ENCODE data around the gene IZUMO4.

IZUMO4 gene, protein sequence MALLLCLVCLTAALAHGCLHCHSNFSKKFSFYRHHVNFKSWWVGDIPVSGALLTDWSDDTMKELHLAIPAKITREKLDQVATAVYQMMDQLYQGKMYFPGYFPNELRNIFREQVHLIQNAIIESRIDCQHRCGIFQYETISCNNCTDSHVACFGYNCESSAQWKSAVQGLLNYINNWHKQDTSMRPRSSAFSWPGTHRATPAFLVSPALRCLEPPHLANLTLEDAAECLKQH

DNA sequence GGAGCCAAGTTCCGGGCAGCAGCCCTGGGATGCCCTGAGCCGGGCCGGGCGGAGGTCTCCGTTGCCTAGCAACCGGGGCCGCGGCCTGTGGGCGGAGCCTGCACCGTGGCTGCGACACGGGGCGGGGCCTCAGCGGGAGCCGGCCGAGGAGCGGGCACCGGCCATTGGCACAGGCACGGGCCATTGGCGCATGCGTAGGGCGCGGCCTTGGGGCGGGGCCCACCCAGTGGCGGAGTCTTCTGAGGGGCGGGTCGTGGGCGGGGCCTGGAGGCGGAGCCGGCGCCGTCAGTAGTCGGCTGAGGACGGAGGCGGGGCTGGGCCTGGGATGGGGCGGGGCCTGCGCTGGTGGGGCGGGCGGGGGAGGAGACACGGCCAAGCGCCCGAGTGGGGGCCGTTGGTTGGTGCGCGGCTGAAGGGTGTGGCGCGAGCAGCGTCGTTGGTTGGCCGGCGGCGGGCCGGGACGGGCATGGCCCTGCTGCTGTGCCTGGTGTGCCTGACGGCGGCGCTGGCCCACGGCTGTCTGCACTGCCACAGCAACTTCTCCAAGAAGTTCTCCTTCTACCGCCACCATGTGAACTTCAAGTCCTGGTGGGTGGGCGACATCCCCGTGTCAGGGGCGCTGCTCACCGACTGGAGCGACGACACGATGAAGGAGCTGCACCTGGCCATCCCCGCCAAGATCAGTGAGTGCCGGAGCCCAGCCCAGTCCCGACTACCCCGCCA, at the start of gene IZUMO4:
IZUMO4 (plus strand) TSS at position 436 of the 723 bp plus-strand sequence; CDS start at position 467, 31 bp downstream.
- DNase-seq (ENCODE audit: low read depth in 2 of 2), result peak; percentile 100

DNA sequence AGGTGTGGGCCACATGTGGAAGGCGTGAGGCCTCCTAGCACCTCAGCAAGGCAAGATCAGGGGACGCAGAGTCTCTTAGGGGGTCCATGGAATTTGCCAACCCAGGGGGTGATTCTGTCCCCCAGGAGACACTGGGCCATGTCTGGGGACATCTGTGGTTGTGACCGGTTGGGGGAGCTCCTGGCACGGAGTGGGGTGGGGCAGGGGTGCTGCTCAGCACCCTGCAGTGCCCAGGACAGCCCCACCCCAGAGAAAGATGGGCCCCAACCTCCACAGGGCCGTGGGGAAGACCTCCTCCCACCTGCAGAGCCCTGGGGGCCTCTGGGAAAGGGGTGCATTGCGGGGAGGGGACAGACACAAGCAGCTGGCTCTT, 49.7 kb upstream of the IZUMO4 start:
- no peak for DNase-seq (ENCODE audit: low read depth in 2 of 2)

DNA sequence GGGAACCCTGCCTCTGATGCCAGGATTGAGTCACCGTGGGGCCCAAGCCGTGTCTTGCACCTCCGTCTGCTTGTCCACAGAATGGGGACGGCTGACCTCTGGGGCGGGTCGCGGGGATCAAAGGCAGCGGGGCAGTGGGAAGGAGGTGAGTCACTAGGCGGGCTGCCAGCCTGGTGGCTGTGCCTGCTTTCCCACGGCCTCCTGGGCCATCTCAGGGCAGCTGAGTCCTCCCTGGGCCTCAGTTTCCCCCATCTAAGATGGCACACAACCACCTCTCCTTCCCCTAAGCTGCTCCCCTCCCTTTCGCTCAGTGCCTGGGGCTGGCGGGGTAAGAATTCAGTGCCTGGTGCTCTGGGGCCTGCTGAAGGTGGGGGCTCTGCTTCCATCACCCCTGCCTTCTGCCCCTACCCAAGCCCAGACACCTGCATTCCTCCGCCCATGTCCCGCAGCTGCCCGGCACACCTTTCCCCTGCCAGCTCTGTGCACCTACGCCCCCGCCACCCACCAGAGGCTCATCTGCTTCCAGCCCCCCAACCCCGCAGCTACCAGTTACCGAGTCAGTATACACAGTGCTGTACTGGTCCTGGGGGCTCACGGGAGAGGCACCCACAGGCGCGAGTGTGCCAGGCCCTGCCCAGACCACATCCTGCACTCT, 49.1 kb upstream of the IZUMO4 start:
- DNase-seq (ENCODE audit: low read depth in 2 of 2), result no peak

DNA sequence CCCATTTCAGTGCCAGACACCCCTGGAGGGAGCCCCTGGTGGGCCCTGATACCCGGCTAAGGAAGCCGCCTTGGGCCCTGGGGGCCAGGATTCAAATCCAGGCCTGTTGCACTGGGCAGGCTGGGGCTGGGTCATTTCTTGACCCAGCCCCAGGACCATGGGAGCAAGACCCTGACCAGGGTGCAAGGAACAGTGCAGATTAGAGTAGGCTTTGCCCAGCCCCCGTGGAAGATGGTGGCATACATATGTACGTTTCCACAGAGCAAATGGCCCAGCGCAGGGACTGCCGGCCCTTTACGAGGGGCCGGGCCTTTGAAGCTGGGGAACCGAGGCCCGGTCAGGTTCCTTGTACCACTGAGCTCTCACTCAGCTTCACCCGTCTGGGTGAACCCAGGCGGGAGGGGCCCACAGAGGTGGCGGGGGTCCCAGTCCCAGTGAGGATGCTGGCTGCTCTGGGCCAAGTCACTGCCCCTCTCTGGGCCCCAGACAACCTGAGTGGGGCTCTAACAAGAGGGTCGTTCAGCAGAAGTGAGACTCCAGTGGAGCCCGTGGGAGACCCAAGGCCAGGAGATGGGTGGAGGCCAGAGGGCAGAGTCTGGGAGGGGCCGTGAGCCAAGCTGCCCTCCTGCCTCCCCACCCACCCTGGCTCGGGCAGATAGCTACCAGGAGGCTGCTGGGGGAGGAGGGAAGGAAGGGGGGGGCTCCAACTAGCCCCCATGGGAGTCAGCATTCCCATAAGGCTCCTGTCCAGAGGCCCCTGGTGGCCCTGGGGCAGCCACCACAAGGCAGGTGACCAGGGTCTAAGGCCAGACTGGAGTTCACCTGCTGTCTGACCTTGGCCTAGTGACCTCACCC, 48.4 kb upstream of the IZUMO4 start:
- DNase-seq (ENCODE audit: low read depth in 2 of 2), result no peak

DNA sequence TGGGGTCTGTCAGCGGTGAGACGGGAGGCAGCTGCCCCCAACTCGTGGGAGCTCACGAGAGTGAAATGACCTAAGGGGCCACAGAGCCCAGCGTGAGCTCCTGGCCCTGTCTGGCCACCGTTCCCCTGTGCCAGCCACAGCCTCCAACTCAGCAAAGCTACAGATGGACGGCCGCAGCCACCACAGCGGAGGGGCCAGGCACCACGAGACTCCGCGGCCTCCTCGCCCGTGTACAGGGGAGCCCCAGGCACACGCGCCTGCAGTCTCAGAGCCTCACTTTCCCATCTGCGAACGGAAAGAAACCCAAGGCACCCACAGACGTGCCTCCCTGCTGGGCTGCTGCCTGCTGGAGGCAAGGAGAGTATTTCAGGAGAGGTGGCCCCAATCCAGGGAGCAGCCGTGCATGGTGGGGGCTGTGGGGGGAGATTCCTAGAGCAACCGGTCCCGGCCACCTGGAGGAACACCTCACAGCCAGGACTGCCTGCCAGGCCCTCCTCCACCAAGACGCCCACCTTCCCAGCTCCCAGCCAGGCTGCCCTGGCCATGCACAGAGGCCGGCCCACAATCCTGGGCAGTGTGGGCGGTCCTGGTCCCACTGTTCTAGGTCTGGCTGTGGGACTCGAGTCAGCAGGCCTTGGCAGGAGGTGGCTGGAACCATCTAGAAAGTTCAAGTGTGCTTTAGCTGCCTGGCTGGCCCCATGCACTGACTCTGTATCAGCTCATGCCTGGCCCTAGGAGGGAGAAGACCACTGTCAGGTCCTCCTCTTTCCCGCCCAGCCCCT, 47.6 kb upstream of the IZUMO4 start:
- no peak for DNase-seq (ENCODE audit: low read depth in 2 of 2)

DNA sequence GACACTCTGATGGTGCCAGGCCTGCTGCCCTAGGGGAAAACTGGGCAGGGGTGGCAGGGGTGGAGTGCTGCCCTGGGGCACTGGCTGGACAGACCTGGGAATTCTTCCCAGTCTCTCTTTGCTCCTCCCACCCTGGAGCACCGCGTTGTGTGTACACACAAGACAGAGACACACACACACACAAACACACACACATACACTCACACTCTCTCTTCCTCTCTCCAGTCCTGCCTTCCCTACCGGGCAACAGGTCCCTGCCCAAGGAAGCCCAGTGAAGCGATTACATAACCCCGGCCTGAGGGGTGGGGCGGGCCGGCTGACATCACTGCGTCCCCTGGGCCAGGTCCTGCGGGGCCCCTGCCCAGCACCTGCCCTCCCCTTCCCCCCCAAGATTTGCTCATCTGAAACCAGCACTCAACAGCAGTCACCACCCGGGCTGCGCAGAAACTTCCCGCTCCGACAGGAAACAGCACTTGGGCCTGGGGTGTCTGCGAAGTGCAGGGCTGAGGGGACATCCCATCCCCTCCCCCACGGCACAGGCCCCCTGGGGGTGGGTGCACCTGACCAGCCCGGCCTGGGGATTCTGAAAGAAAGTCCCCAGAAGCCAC, 46.9 kb upstream of the IZUMO4 start:
- no peak for DNase-seq (ENCODE audit: low read depth in 2 of 2)

DNA sequence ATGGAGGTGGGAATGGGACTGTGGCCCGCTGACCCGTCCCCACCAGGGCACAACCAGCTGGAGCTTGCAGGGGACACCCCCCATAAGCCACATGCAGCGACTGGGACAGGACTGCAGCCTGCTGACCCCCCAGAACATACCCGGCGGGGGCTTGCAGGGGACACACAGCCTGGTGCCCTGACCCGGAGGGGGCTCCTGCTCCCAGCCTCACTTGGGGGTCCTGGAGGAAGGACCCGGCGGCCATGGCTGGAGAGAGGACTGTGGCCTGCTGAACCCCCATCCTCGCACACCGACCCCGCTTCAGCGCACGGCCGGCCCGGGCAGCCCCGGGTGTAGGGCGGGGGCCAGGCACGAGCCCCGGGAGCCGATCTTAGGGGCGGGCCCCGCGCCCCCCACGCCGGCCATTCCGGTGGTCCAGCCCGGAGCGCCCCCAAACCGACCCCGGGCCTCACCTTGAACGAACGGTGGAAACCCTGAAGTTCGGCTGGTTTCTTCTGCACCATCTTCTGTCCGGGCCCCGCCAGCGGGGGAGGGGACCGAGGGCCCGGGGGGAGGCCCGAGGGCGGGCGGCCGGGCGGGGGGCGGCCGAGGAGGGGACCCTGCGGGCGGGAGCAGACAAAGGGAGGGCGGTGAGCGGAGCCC, 46.2 kb upstream of the IZUMO4 start:
- no peak for DNase-seq (ENCODE audit: low read depth in 2 of 2)

DNA sequence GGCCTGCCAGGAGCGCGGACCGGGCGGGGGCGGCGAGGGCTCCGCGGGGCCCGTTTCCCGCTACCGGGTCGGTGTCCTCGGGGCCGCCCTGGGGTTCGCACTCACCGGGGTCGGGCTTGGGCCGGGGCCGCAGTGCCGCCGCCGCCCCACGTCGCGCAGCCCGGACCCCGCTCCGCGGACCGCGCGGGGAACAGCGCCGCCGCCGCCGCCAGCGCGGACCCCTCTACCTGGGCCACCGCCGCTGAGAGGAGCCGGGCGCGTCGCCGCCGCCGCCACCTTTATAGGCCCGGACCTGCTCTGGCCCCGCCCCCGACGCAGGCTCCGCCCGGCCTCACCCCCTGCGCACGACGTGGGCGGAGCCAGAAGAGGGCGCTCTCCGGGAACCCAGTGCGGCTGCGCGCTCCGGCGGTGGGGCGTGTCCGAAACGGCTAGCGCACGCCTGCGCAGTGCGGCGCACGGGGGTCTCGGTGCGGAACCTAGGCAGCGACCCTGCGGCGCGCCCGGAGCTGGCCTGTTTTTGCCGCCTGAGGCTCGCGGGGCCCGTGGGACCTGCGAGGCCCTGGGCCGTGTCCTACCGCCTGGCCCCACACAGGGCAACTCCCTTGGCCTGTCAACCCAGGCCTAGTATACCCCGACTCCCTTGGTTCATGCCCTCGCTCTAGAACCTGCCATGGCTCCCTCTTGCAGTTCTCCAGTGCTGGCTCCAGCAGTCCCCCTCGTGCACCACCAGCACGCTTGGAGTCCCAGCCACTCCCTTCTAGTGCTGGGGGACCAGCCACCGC, 45.5 kb upstream of the IZUMO4 start, which contains the start of gene MKNK2:
MKNK2 (minus strand) TSS at position 254 of the 782 bp plus-strand sequence. CDS start 393 bp downstream, outside the sequence.
- DNase-seq (ENCODE audit: low read depth in 2 of 2), result peak; percentile 90 to 92

DNA sequence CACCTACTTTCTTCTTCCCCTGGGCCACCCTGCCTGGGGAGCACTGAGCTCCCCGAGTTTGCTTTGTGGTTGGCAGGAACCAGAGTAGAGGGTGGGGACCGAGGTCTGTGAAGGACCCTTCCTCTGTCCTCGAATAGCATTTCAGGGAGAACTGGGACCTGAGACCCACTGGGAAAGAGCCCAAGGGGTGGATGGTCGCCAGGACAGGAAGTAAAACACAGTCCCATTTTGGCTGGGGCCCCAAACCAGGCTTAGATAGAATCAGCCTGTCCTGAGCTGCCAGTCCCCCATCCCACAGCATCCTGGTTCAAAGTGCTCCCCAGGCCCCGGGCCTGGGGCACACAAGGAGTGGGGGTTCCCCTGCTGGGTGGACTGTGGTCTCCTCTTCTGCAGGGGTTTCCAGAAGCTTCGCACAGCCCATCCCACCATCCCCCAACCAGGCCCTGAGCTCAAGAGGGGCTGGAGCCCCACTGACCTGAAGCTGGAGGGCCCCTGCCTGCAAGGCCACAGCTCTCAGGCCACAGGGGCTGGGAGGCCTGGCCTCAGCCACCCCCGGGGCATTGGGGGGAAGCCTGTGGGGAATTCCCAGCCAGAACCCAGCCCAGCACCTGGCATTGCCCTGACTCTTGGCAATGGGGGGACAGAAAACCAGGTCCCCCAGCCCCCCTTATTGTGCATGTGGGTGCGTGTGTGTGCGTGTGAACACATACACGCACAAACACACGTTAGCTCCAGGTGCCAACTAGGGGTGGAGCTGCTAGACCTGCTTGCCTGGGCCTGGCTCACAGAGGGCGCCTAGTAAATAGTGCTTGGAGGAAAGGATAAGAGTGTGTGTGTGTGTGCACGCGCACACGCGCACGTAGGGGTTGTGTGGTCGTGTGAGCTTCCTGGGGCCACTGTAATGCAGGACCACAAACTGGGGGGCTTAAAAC, 44.7 kb upstream of the IZUMO4 start:
- no peak for DNase-seq (ENCODE audit: low read depth in 2 of 2)

DNA sequence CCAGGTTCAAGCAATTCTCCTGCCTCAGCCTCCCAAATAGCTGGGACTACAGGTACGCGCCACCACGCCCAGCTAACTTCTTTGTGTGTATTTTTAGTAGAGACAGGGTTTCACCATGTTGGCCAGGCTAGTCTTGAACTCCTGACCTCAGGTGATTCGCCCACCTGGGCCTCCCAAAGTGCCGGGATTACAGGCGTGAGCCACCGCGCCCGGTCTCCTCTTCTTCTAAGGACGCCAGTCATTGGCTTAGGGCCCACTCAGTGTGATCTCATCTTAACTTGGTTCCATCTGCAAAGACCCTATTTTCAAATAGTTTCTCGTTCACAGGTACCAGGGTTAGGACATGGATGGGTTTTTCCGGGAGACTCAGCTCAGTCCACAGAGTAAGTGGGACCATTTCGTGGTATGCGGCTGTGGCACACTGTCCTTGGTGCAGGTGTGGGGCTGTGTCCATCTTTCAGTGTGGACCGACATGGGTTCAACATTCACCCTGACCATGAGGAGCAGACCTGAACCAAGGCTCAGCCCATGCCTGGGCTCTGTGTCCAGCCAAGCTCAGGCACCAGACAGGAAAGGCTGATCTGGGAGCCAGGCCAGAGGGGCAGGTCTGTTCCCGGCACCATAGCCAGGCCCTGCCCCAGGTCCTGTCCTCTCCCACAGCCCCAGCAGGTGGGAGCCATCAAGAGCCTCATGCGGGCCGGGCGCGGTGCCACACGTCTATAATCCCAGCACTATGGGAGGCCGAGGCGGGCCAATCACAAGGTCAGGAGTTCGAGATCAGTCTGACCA, 42.9 kb upstream of the IZUMO4 start:
- no peak for DNase-seq (ENCODE audit: low read depth in 2 of 2)

DNA sequence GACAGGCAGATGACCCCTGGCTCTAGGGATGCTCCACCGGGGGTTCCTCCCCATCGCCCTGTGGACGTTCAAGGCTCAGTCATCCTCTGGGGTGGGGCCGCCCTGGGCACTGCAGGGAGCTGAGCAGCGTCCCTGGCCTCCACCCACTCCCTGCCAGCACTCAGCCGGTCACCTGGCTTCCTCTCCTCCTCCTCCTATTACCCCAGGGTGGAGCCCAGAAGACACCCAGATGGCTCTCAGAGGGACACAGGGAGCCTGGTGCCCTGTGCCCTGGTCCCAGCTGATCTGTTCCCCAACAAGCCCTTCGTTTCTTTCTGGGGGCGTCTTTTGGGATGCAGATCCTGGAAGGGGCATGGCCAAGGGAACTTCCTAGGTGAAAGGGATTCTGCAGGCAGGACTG, 42.0 kb upstream of the IZUMO4 start:
- DNase-seq (ENCODE audit: low read depth in 2 of 2), result no peak

DNA sequence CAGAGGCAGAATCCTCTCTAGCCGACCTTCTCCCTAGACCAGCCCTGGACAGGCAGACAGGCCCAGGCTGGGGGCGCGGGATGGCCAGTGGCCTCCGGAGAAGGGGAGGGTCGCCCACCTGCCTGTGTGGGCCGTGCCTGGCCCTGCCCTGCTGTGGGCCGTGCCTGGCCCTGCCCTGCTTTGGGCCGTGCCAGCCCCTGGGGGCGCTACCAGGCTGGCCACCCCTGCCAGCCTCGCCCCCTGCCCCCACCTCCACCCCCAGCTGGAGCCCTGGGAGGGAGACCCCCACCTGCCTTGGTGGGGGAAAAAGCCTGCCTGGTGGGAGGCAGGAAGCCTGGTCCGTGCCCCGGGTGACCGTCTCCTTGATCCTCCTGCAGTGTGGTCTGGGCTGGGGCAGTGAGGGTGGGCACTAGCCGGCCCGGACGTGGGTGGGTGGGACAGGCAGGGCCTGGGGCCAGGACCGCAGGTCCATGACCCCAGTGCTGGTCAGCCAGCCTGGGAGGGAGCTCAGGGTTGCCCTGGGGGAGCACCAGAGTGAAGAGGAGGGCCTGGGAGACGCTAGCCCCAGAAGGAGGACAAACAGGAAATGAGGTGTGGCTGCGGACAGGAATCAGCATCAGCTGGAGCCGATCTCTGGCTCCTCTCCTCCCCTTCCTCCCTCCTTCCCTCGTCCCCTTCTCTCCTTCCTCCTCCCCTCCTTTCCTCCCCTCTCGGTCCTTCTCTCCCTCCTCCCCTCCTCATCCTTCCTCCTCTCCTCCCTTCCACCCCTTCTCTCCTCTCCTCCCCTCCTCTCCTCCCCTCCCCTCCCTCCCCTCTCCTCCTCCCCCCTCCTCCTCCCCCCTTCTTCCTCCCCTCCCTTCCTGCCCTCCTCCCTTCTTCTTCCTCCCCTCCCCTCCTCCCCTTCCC, 40.5 kb upstream of the IZUMO4 start:
- no peak for DNase-seq (ENCODE audit: low read depth in 2 of 2)

DNA sequence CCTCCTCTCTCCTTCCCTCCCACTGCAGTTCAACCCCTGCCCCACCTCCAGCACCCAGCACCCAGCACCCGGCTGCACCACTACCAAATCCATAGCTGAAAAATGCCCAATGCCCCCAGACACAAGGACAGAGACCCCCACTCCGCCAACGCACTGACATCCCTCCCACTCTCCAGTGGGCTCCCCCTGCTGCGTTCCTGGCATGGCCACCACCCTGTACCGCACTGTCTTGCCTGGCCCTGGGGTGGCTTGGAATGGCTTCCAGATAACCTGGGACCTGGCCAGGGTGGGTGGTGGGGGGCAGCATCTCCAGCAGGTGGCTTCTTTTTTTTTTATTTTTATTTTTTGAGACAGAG, 39.9 kb upstream of the IZUMO4 start:
- no peak for DNase-seq (ENCODE audit: low read depth in 2 of 2)

DNA sequence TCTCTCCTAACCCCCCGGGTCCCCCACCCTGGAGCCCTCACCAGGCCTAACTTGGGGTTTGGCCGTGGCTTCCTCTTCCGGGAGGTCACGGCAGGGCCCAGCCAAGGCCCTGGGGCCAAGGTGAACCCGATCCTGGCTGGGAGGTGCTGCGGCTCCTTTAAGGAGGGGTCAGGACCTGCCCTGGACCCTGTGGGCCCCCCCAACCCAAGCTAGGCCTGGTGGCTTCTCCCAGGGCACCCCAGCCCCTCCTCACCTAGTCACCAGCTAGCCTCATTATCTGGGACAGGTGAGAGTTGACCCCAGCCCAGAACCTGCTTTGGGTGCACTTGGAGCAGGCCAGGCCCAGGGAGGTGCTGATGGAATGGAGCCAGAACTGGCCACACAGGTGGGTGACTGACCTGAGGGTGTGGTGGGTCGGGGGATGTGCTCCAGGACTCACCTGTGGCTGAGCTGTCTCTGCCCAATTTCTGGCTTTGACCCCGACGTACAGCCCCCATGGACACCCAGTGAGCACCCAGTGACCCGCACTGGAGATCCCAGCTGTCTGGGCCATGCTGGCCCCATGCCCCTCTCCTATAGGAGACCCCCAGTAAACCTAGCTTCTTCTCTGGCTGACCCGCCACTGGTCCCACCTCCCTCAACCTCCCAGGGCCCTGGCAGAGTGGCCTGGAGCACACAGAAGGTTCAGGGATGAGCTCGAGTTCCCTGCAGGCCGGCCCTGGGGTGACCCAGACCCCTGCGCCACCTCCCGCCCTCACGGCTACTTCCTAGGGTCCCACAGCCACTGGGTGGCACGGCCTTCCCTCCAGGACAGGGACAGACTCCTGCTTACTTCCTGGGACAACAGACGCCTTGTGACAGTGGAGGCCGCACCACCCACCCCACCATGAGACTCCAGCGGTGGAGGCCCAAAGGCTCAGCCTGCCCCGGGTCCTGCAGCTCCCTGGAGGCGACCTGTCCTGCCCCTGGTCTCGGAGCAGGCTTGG, 38.9 kb upstream of the IZUMO4 start:
- no peak for DNase-seq (ENCODE audit: low read depth in 2 of 2)
